HG02852 (cell line): Measurements from ENCODE around the gene FMN1.

ENCODE experiments used
- ATAC-seq: cut with Tn5 transposase; IDR thresholded peaks from one replicate; pipeline ENCODE4 v1.9.1; 2021; ENCODE audit warnings: mild to moderate bottlenecking, moderate library complexity; ENCODE audit not compliant: unreplicated experiment

The FMN1 gene

GRCh38 chr15:32901192-32901591 is 293.3 kb downstream of the FMN1 start:
- ATAC-seq, result no peak

GRCh38 chr15:32899126-32899596 is 295.4 kb downstream of the FMN1 start:
- no peak for ATAC-seq

GRCh38 chr15:32898414-32898813 is 296.1 kb downstream of the FMN1 start:
- no peak for ATAC-seq

- ATAC-seq, result no peak
These were observed 301.1 kb downstream of the FMN1 start for GRCh38 chr15:32893421-32893820.

- no peak for ATAC-seq
These were observed 305.3 kb downstream of the FMN1 start for GRCh38 chr15:32889214-32889613.

- ATAC-seq, result no peak
These were observed 306.2 kb downstream of the FMN1 start for GRCh38 chr15:32888221-32888761.

GRCh38 chr15:32887090-32887489 is 307.4 kb downstream of the FMN1 start:
- no peak for ATAC-seq

- ATAC-seq, result no peak
These were observed 308.1 kb downstream of the FMN1 start for GRCh38 chr15:32886459-32886858.

GRCh38 chr15:32885713-32886112 is 308.8 kb downstream of the FMN1 start:
- ATAC-seq, result no peak

- no peak for ATAC-seq
These were observed 310.4 kb downstream of the FMN1 start for GRCh38 chr15:32884146-32884545.

GRCh38 chr15:32882955-32883354 is 311.6 kb downstream of the FMN1 start:
- ATAC-seq, result no peak

GRCh38 chr15:32881528-32881927 is 313.0 kb downstream of the FMN1 start:
- ATAC-seq, result no peak

- no peak for ATAC-seq
These were observed 313.9 kb downstream of the FMN1 start for GRCh38 chr15:32880642-32881041.

GRCh38 chr15:32879980-32880379 is 314.5 kb downstream of the FMN1 start:
- ATAC-seq, result no peak

GRCh38 chr15:32878869-32879805 is 315.4 kb downstream of the FMN1 start:
- ATAC-seq, result no peak

- no peak for ATAC-seq
These were observed 316.2 kb downstream of the FMN1 start for GRCh38 chr15:32878342-32878741.

GRCh38 chr15:32877252-32878019 is 317.1 kb downstream of the FMN1 start:
- no peak for ATAC-seq

- no peak for ATAC-seq
These were observed 321.0 kb downstream of the FMN1 start for GRCh38 chr15:32873284-32874114.

- no peak for ATAC-seq
These were observed 321.8 kb downstream of the FMN1 start for GRCh38 chr15:32872621-32873283.

GRCh38 chr15:32871883-32872282 is 322.6 kb downstream of the FMN1 start:
- ATAC-seq, result no peak
